Large intestine (tissue), 3 donors: ENCODE data around the gene PPIL3. TPM values are rescaled to one million over a fixed set of nuclear protein-coding genes. Genes with fewer than 3 reads are reported as not detected.

Experiments used
- DNase-seq, 2 donors: peaks; one replicate each; pipeline versions ENCODE4 v3.0.0 to v3.0.0-alpha.2; 2013
- H3K27ac ChIP-seq: one replicate; pipeline ENCODE4 v1.5.1; 2013; ENCODE audit warnings: low read length
- H3K27me3 ChIP-seq: 2 replicates; pipeline ENCODE4 v1.6.1; 2013; ENCODE audit warnings: low read length; ENCODE audit not compliant: control insufficient read depth, insufficient read depth
- H3K36me3 ChIP-seq: 2 replicates; pipeline ENCODE4 v1.6.1; 2013; ENCODE audit warnings: low read length; ENCODE audit not compliant: control insufficient read depth, insufficient read depth
- H3K4me1 ChIP-seq: one replicate; pipeline ENCODE4 v1.6.1; 2013; ENCODE audit warnings: low read length; ENCODE audit not compliant: control insufficient read depth, insufficient read depth
- H3K4me3 ChIP-seq: one replicate; pipeline ENCODE4 v1.5.1; 2013; ENCODE audit warnings: low read length
- H3K9me3 ChIP-seq: one replicate; pipeline ENCODE4 v1.6.1; 2013; ENCODE audit warnings: mild to moderate bottlenecking, low read depth, low read length, moderate library complexity; ENCODE audit not compliant: control insufficient read depth
- WGBS: methylation state at CpG from one replicate; pipeline ENCODE4 v1.1.5; 2013; ENCODE audit warnings: low lambda C conversion rate; ENCODE audit not compliant: insufficient coverage; 5-methylcytosine and 5-hydroxymethylcytosine counted together
- polyA plus RNA-seq: library from polyadenylated mRNA; unstranded; fragments of 120-200 nt; gene quantifications from one replicate; pipeline ENCODE4 v1.2.1, GENCODE V29; 2013

The PPIL3 gene
- polyA plus RNA-seq, 1 donor = 69.3 TPM

GRCh38 chr2:200843993-200844948 lies 44.6 kb downstream of the PPIL3 start:
- Histone ChIP-seq H3K27ac (no peak overlapping the region), H3K4me3 (no peak overlapping the region), H3K9me3 (no peaks in the 10 kb centered on the region), H3K36me3 (no peaks in the 10 kb centered on the region), H3K27me3 (no peaks in the 10 kb centered on the region), H3K4me1 (no peaks in the 10 kb centered on the region)
- DNase-seq = no peak
- no CpG with 5 or more reads among the region's 24 CpGs for WGBS

GRCh38 chr2:200839513-200839912 lies 49.4 kb downstream of the PPIL3 start:
- no CpG with 5 or more reads among the region's 3 CpGs for WGBS
- H3K4me1 ChIP-seq = no peaks in the 10 kb centered on the region

GRCh38 chr2:200834701-200835100 lies 54.2 kb downstream of the PPIL3 start:
- WGBS = no CpG with 5 or more reads among the region's 4 CpGs
- H3K9me3 ChIP-seq = no peaks in the 10 kb centered on the region
- no peak for DNase-seq

More at GRCh38 chr2:200839513-200839912, 49.4 kb downstream of the PPIL3 start:
- no peaks in the 10 kb centered on the region for H3K36me3 ChIP-seq
- H3K27me3 ChIP-seq = no peaks in the 10 kb centered on the region
- DNase-seq = peak; percentile 7 to 22
- H3K27ac ChIP-seq = no peak overlapping the region
- no peaks in the 10 kb centered on the region for H3K9me3 ChIP-seq
- no peak overlapping the region for H3K4me3 ChIP-seq

GRCh38 chr2:200829258-200829655 lies 59.6 kb downstream of the PPIL3 start:
- no peak for DNase-seq
- no peaks in the 10 kb centered on the region for H3K9me3 ChIP-seq
- peaks cover 2% of the 10 kb centered on the region for H3K36me3 ChIP-seq
- H3K4me1 ChIP-seq = no peaks in the 10 kb centered on the region
- no peaks in the 10 kb centered on the region for H3K27me3 ChIP-seq
- no peak overlapping the region for H3K4me3 ChIP-seq
- no CpG with 5 or more reads among the region's 2 CpGs for WGBS
- H3K27ac ChIP-seq = no peak overlapping the region

More at GRCh38 chr2:200834701-200835100, 54.2 kb downstream of the PPIL3 start:
- Histone ChIP-seq H3K4me1 (no peaks in the 10 kb centered on the region), H3K4me3 (no peak overlapping the region), H3K36me3 (no peaks in the 10 kb centered on the region), H3K27ac (no peak overlapping the region), H3K27me3 (no peaks in the 10 kb centered on the region)

GRCh38 chr2:200828572-200829257 lies 60.2 kb downstream of the PPIL3 start:
- Histone ChIP-seq H3K27ac (no peak overlapping the region), H3K4me3 (no peak overlapping the region), H3K36me3 (peaks cover 2% of the 10 kb centered on the region), H3K9me3 (no peaks in the 10 kb centered on the region), H3K27me3 (no peaks in the 10 kb centered on the region), H3K4me1 (no peaks in the 10 kb centered on the region)
- WGBS = no CpG with 5 or more reads among the region's 9 CpGs
- no peak for DNase-seq

GRCh38 chr2:200828104-200828503 lies 60.8 kb downstream of the PPIL3 start:
- DNase-seq = no peak
- H3K9me3 ChIP-seq = no peaks in the 10 kb centered on the region
- no peak overlapping the region for H3K4me3 ChIP-seq
- H3K36me3 ChIP-seq = peaks cover 2% of the 10 kb centered on the region
- WGBS = 83% methylated on average over 1 of the region's 2 CpGs
- no peaks in the 10 kb centered on the region for H3K27me3 ChIP-seq
- no peaks in the 10 kb centered on the region for H3K4me1 ChIP-seq
- no peak overlapping the region for H3K27ac ChIP-seq

GRCh38 chr2:200821686-200822245 lies 67.1 kb downstream of the PPIL3 start:
- peaks cover 49% of the 10 kb centered on the region for H3K36me3 ChIP-seq
- H3K27ac ChIP-seq = no peak overlapping the region
- no peaks in the 10 kb centered on the region for H3K4me1 ChIP-seq
- no peak overlapping the region for H3K4me3 ChIP-seq
- 83% methylated on average over 1 of the region's 6 CpGs for WGBS
- no peaks in the 10 kb centered on the region for H3K27me3 ChIP-seq
- no peaks in the 10 kb centered on the region for H3K9me3 ChIP-seq
- DNase-seq = no peak

Other genes with a start within 250 kb of the PPIL3 start
- 158 TPM for gene BZW1, start 77.2 kb downstream of the PPIL3 start, polyA plus RNA-seq
- 227 TPM for gene CLK1, start 24.4 kb downstream of the PPIL3 start, polyA plus RNA-seq
- gene NIF3L1, start 294 bp upstream of the PPIL3 start, polyA plus RNA-seq = 23.3 TPM
- gene ORC2, start 74.6 kb upstream of the PPIL3 start, polyA plus RNA-seq = 23.9 TPM
- gene HYCC2, start 182.6 kb upstream of the PPIL3 start, polyA plus RNA-seq = 12.4 TPM
- 91.4 TPM for gene NDUFB3, start 182.9 kb upstream of the PPIL3 start, polyA plus RNA-seq
- 90.6 TPM for gene CFLAR, start 227.1 kb upstream of the PPIL3 start, polyA plus RNA-seq